ENCODE data around the gene RNF182.

The RNF182 gene

DNA sequence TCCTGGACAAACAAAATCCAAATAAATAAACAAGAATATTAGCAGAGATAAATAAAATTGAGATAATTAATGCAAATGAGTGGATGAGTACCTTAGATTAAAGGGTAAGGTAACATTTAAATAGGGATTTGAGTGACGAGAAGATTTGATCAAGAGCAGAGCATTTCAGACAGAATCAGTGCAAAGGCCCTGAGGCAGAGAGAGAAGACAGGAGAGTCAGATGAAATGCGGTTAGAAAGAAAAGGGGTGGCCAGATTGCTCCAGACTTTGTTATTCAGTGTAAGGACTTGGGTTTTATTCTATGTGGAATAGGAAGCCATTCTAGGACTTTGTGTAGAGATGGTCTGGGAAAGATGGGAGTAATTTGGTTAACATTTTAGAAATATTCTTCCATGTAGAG, 10.0 kb downstream of the RNF182 start:
- TF ChIP-seq FOXP2 (optimal IDR thresholded peaks at IDR 0.05; ENCODE audit: borderline replicate concordance, extremely low read depth, extremely low read length, insufficient read depth), result no peak
- TF ChIP-seq POLR2AphosphoS5 (IDR thresholded peaks at IDR 0.05; ENCODE audit: low read depth, low read length), result no peak
- no peak for TF ChIP-seq SIN3A (IDR thresholded peaks at IDR 0.05; ENCODE audit: borderline replicate concordance, insufficient read depth, low read length)
- TF ChIP-seq TAF1 (IDR thresholded peaks at IDR 0.05; ENCODE audit: borderline replicate concordance, insufficient read depth, low read length), result no peak
- TF ChIP-seq, protein P1, sequence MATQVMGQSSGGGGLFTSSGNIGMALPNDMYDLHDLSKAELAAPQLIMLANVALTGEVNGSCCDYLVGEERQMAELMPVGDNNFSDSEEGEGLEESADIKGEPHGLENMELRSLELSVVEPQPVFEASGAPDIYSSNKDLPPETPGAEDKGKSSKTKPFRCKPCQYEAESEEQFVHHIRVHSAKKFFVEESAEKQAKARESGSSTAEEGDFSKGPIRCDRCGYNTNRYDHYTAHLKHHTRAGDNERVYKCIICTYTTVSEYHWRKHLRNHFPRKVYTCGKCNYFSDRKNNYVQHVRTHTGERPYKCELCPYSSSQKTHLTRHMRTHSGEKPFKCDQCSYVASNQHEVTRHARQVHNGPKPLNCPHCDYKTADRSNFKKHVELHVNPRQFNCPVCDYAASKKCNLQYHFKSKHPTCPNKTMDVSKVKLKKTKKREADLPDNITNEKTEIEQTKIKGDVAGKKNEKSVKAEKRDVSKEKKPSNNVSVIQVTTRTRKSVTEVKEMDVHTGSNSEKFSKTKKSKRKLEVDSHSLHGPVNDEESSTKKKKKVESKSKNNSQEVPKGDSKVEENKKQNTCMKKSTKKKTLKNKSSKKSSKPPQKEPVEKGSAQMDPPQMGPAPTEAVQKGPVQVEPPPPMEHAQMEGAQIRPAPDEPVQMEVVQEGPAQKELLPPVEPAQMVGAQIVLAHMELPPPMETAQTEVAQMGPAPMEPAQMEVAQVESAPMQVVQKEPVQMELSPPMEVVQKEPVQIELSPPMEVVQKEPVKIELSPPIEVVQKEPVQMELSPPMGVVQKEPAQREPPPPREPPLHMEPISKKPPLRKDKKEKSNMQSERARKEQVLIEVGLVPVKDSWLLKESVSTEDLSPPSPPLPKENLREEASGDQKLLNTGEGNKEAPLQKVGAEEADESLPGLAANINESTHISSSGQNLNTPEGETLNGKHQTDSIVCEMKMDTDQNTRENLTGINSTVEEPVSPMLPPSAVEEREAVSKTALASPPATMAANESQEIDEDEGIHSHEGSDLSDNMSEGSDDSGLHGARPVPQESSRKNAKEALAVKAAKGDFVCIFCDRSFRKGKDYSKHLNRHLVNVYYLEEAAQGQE (IDR thresholded peaks at IDR 0.05; ENCODE audit: insufficient read depth in 1 of 2, low read depth in 2 of 2, low read length in 2 of 2), result no peak

DNA sequence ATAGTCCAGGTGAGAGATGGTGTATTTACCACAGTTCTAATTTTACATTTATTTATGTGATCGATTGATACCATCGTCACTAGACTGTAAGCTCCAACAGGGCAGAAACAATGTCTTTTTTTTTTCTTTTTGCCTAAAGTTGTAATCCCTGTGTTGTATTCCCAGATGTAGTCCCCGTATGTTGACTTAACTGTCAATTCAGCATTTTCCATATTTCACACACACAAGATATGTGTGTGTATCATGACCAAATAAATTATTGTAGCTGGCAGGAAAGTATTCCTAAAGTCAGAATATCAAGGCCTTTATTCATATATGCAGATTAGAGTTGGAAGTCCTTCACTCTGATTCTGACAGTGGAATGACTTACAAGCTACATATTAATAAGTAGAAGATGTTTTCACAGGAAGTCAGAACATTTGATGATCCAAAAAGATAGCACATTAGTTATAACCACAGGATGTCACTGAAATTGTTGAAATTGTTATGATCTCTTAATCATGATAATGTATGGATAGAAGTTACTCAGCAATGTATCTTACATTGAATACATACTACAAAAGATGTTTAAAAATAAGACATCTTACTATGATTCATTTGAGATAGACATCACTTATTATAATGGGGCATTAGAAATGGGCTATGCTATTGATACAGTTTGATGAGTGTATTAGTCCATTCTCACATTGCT, 10.6 kb downstream of the RNF182 start:
- TF ChIP-seq SIN3A (IDR thresholded peaks at IDR 0.05; ENCODE audit: borderline replicate concordance, insufficient read depth, low read length), result no peak
- TF ChIP-seq TAF1 (IDR thresholded peaks at IDR 0.05; ENCODE audit: borderline replicate concordance, insufficient read depth, low read length), result no peak
- no peak for TF ChIP-seq FOXP2 (optimal IDR thresholded peaks at IDR 0.05; ENCODE audit: borderline replicate concordance, extremely low read depth, extremely low read length, insufficient read depth)
- TF ChIP-seq POLR2AphosphoS5 (IDR thresholded peaks at IDR 0.05; ENCODE audit: low read depth, low read length), result no peak
- TF ChIP-seq, protein P1 (IDR thresholded peaks at IDR 0.05; ENCODE audit: insufficient read depth in 1 of 2, low read depth in 2 of 2, low read length in 2 of 2), result no peak

DNA sequence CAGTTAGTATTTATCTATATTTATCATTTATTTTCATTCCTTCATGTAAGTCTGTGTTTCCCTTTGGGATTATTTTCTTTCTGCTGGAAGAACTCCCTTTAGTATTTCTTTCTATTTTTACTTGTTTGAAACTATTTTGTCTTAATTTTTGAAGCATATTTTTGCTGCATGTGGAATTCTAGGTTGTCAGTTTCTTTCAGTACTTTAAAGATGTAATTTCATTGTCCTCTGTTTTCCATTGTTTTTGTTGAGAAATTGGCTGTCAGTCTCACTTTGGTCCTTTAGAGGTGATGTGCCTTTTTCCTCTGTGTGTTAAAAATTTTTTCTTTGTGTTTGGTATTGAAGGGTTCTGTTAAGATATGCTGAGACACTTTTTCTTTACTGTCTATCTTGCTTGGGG, 17.1 kb downstream of the RNF182 start:
- TF ChIP-seq, protein P1 (IDR thresholded peaks at IDR 0.05; ENCODE audit: insufficient read depth in 1 of 2, low read depth in 2 of 2, low read length in 2 of 2), result no peak
- TF ChIP-seq SIN3A (IDR thresholded peaks at IDR 0.05; ENCODE audit: borderline replicate concordance, insufficient read depth, low read length), result no peak
- TF ChIP-seq FOXP2 (optimal IDR thresholded peaks at IDR 0.05; ENCODE audit: borderline replicate concordance, extremely low read depth, extremely low read length, insufficient read depth), result no peak
- TF ChIP-seq TAF1 (IDR thresholded peaks at IDR 0.05; ENCODE audit: borderline replicate concordance, insufficient read depth, low read length), result no peak
- TF ChIP-seq POLR2AphosphoS5 (IDR thresholded peaks at IDR 0.05; ENCODE audit: low read depth, low read length), result no peak

DNA sequence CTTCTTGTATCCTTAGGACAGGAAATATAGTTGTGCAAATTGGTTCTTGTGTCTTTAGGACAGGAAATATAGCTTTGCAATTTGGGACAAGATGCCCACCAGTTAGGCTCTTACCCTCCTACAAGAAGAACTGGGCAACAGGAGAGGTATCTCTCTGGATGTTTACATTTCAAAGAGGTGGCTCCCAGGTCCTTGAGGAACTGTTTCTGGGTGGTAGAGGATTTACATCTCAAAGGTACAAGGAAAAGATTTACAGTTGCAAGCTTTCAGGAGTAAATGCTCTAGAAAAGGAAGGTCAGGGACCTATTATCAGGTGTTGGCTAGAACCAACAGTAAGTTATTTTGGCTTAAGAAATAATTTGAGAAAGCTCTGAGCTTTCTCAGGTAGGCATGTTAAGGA, 19.2 kb downstream of the RNF182 start:
- TF ChIP-seq, protein P1 (IDR thresholded peaks at IDR 0.05; ENCODE audit: insufficient read depth in 1 of 2, low read depth in 2 of 2, low read length in 2 of 2), result no peak
- TF ChIP-seq FOXP2 (optimal IDR thresholded peaks at IDR 0.05; ENCODE audit: borderline replicate concordance, extremely low read depth, extremely low read length, insufficient read depth) (no peak), POLR2AphosphoS5 (IDR thresholded peaks at IDR 0.05; ENCODE audit: low read depth, low read length) (no peak), TAF1 (IDR thresholded peaks at IDR 0.05; ENCODE audit: borderline replicate concordance, insufficient read depth, low read length) (no peak), SIN3A (IDR thresholded peaks at IDR 0.05; ENCODE audit: borderline replicate concordance, insufficient read depth, low read length) (no peak)
